ENCODE data around the gene ERRFI1.

Gene ERRFI1

DNA sequence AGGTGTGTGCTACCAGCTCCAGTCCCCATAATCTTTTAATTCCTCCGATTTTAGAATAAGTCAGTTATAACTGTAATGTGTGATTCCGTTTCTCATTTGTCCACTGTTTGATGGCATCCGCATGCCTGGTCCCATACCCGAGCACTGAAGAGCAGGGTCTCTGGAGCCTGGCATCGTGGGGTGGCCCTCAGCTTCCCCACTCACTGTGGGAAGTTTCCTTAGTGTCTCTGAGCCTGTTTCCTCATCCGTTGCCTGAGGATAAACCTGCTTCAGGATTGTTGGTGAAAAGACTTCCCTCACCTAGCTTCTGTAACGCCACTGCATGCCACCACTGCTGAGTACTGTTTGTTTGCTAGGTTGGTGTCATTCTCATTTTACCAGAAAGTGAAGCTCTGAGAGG lies 45.1 kb downstream of the ERRFI1 start:
- Histone ChIP-seq H3K27me3 (ENCODE audit: control insufficient read depth in 3 of 3, insufficient read depth in 3 of 3, low read depth in 1 of 3, low read length in 3 of 3) (no peaks in the 10 kb centered on the region), H4K8ac (ENCODE audit: low read depth, low read length) (no peak overlapping the region), H2BK12ac (ENCODE audit: low read length) (no peak overlapping the region), H3K9ac (ENCODE audit: low read depth, low read length, poor library complexity) (no peak overlapping the region), H2AK5ac (ENCODE audit: low read depth, low read length) (no peak overlapping the region), H2AFZ (ENCODE audit: low read length) (no peak overlapping the region), H3K4ac (ENCODE audit: low read length) (no peak overlapping the region), H3K27ac (replicated peaks; ENCODE audit: low read length) (no peak overlapping the region), H3K18ac (ENCODE audit: low read length) (no peak overlapping the region), H2BK120ac (ENCODE audit: low read depth, low read length) (no peak overlapping the region), H3K9me3 (replicated peaks in 1 of 2; ENCODE audit: control insufficient read depth in 2 of 2, insufficient read depth in 1 of 2, low read depth in 1 of 2, low read length in 2 of 2) (no peaks in the 10 kb centered on the region), H2BK15ac (ENCODE audit: low read length) (no peak overlapping the region), H2BK5ac (ENCODE audit: low read length) (no peak overlapping the region), H3K4me1 (ENCODE audit: control insufficient read depth in 2 of 2, insufficient read depth in 1 of 2, low read depth in 1 of 2, low read length in 2 of 2) (peaks cover 11% of the 10 kb centered on the region in 2 donors), H4K91ac (ENCODE audit: low read depth, low read length, poor library complexity) (no peak overlapping the region), H3K36me3 (replicated peaks in 1 of 2; ENCODE audit: control insufficient read depth in 2 of 2, insufficient read depth in 2 of 2, low read length in 2 of 2) (peaks cover 33 to 87% of the 10 kb centered on the region in 2 donors), H3K23ac (ENCODE audit: low read depth, low read length, poor library complexity) (no peak overlapping the region), H3K14ac (ENCODE audit: low read length) (no peak overlapping the region), H3K4me3 (ENCODE audit: low read length in 2 of 2) (no peak overlapping the region), H3K4me2 (ENCODE audit: insufficient read depth, low read length, poor library complexity, severe bottlenecking) (no peak overlapping the region), H3K79me1 (ENCODE audit: low read depth, low read length) (peaks cover 4% of the 10 kb centered on the region)
- no peak for DNase-seq (ENCODE audit: low spot score)
- no CpG with 5 or more reads among the region's 7 CpGs for WGBS, 2 donors (ENCODE audit: extremely low coverage in 2 of 2, insufficient read length in 2 of 2, insufficient replicate concordance in 1 of 2)

DNA sequence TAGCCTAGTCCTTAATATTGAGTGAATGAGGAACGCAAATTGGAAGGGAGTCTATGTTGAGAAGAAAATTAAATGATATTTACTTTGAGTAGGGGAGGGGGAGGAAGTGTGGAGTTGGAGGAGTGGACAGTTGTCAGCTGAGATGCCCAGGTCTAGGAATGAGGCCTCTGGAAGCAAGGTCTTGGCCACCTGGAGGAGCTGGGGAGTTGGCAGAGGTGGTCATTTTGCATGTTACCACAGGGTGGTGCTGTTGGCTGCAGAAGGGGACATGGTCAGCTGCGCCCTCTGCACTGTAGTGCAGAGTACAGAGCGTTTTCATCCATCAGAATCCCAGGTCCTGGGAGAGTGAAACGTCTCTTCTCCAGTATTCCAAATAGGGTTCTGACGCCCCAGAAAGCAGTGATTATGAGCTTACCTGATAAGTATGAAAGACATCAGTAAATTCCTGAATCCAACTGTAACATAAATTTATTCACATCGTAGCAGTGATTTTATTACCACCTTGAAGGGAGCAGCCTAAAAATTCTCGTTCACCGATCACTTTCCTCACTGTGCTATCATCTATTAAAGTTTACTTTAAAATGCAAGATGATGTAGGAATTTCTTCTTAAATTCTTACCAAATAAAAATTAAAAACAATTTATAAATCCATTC lies 50.8 kb downstream of the ERRFI1 start:
- Histone ChIP-seq H3K9me3 (replicated peaks in 1 of 2; ENCODE audit: control insufficient read depth in 2 of 2, insufficient read depth in 1 of 2, low read depth in 1 of 2, low read length in 2 of 2) (peaks cover 0 to 2% of the 10 kb centered on the region in 2 donors), H3K4ac (ENCODE audit: low read length) (no peak overlapping the region), H3K36me3 (replicated peaks in 1 of 2; ENCODE audit: control insufficient read depth in 2 of 2, insufficient read depth in 2 of 2, low read length in 2 of 2) (peaks cover 26 to 73% of the 10 kb centered on the region in 2 donors), H3K23ac (ENCODE audit: low read depth, low read length, poor library complexity) (no peak overlapping the region), H3K27ac (replicated peaks; ENCODE audit: low read length) (no peak overlapping the region), H2BK5ac (ENCODE audit: low read length) (no peak overlapping the region), H3K79me1 (ENCODE audit: low read depth, low read length) (no peaks in the 10 kb centered on the region), H4K8ac (ENCODE audit: low read depth, low read length) (no peak overlapping the region), H3K4me3 (ENCODE audit: low read length in 2 of 2) (no peak overlapping the region), H2BK12ac (ENCODE audit: low read length) (no peak overlapping the region), H3K9ac (ENCODE audit: low read depth, low read length, poor library complexity) (no peak overlapping the region), H3K18ac (ENCODE audit: low read length) (no peak overlapping the region), H2AFZ (ENCODE audit: low read length) (no peak overlapping the region), H4K91ac (ENCODE audit: low read depth, low read length, poor library complexity) (no peak overlapping the region), H3K4me2 (ENCODE audit: insufficient read depth, low read length, poor library complexity, severe bottlenecking) (no peak overlapping the region), H3K27me3 (ENCODE audit: control insufficient read depth in 3 of 3, insufficient read depth in 3 of 3, low read depth in 1 of 3, low read length in 3 of 3) (no peaks in the 10 kb centered on the region), H3K4me1 (ENCODE audit: control insufficient read depth in 2 of 2, insufficient read depth in 1 of 2, low read depth in 1 of 2, low read length in 2 of 2) (no peaks in the 10 kb centered on the region), H2BK15ac (ENCODE audit: low read length) (no peak overlapping the region), H2AK5ac (ENCODE audit: low read depth, low read length) (no peak overlapping the region), H2BK120ac (ENCODE audit: low read depth, low read length) (no peak overlapping the region), H3K14ac (ENCODE audit: low read length) (no peak overlapping the region)
- peak; percentile 74 for DNase-seq (ENCODE audit: low spot score)
- no CpG with 5 or more reads among the region's 8 CpGs for WGBS, 2 donors (ENCODE audit: extremely low coverage in 2 of 2, insufficient read length in 2 of 2, insufficient replicate concordance in 1 of 2)

DNA sequence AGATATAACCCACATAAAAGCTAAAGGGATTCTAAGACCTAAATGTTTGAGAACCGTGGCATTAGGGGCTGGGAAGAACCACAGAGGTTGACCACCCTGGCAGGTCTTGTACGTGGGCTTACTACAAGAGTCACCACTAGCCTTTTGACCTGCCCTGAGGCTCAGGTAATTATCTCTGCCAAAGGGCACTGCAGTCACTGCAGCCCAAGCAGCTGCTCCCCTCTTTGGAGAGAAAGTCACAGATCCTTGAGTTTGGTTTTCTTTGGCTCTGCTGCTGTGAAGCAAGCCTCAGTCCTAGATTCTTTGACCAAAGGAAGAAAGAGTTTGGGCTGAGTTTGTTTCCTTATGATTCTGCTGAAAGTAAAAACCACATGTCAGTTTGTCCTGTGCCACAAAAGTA lies 53.0 kb downstream of the ERRFI1 start:
- no peak overlapping the region for H2AK5ac ChIP-seq (ENCODE audit: low read depth, low read length)
- no peak overlapping the region for H2BK5ac ChIP-seq (ENCODE audit: low read length)
- H4K91ac ChIP-seq (ENCODE audit: low read depth, low read length, poor library complexity): no peak overlapping the region
- H3K23ac ChIP-seq (ENCODE audit: low read depth, low read length, poor library complexity): no peak overlapping the region
- no peak overlapping the region for H2AFZ ChIP-seq (ENCODE audit: low read length)
- no peaks in the 10 kb centered on the region for H3K79me1 ChIP-seq (ENCODE audit: low read depth, low read length)
- H2BK12ac ChIP-seq (ENCODE audit: low read length): no peak overlapping the region
- H3K27me3 ChIP-seq (ENCODE audit: control insufficient read depth in 3 of 3, insufficient read depth in 3 of 3, low read depth in 1 of 3, low read length in 3 of 3): no peaks in the 10 kb centered on the region
- peaks cover 27 to 73% of the 10 kb centered on the region in 2 donors for H3K36me3 ChIP-seq (replicated peaks in 1 of 2; ENCODE audit: control insufficient read depth in 2 of 2, insufficient read depth in 2 of 2, low read length in 2 of 2)
- no peak for DNase-seq (ENCODE audit: low spot score)
- no peak overlapping the region for H3K14ac ChIP-seq (ENCODE audit: low read length)
- H3K27ac ChIP-seq (replicated peaks; ENCODE audit: low read length): no peak overlapping the region
- peaks cover 0 to 2% of the 10 kb centered on the region in 2 donors for H3K9me3 ChIP-seq (replicated peaks in 1 of 2; ENCODE audit: control insufficient read depth in 2 of 2, insufficient read depth in 1 of 2, low read depth in 1 of 2, low read length in 2 of 2)
- no peak overlapping the region for H3K18ac ChIP-seq (ENCODE audit: low read length)
- H3K4me1 ChIP-seq (ENCODE audit: control insufficient read depth in 2 of 2, insufficient read depth in 1 of 2, low read depth in 1 of 2, low read length in 2 of 2): no peaks in the 10 kb centered on the region
- no peak overlapping the region for H3K4ac ChIP-seq (ENCODE audit: low read length)
- no peak overlapping the region for H3K4me2 ChIP-seq (ENCODE audit: insufficient read depth, low read length, poor library complexity, severe bottlenecking)
- no peak overlapping the region for H2BK120ac ChIP-seq (ENCODE audit: low read depth, low read length)
- WGBS, 2 donors (ENCODE audit: extremely low coverage in 2 of 2, insufficient read length in 2 of 2, insufficient replicate concordance in 1 of 2): no CpG with 5 or more reads among the region's 2 CpGs
- no peak overlapping the region for H2BK15ac ChIP-seq (ENCODE audit: low read length)
- H3K9ac ChIP-seq (ENCODE audit: low read depth, low read length, poor library complexity): no peak overlapping the region
- no peak overlapping the region for H4K8ac ChIP-seq (ENCODE audit: low read depth, low read length)
- no peak overlapping the region for H3K4me3 ChIP-seq (ENCODE audit: low read length in 2 of 2)

DNA sequence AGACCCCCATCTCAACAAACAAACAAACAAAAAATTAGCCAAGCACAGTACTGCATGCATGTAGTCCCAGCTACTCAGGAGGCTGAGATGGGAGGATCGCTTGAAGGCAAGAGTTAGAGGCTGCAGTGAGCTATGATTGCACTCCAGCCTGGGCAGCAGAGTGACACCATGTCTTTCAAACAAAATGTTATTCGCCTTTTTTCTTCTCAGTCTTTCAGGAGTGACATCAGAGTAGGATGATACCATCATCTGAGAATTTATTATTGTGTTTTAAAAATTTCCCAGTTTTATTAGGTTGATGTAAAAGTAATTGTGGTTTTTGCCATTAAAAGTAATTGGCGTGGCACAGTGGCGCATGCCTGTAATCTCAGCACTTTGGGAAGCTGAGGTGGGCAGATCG lies 53.8 kb downstream of the ERRFI1 start:
- DNase-seq (ENCODE audit: low spot score): no peak
- H2AFZ ChIP-seq (ENCODE audit: low read length): no peak overlapping the region
- H3K4me3 ChIP-seq (ENCODE audit: low read length in 2 of 2): no peak overlapping the region
- H3K79me1 ChIP-seq (ENCODE audit: low read depth, low read length): no peaks in the 10 kb centered on the region
- H2BK15ac ChIP-seq (ENCODE audit: low read length): no peak overlapping the region
- H2AK5ac ChIP-seq (ENCODE audit: low read depth, low read length): no peak overlapping the region
- no CpG with 5 or more reads among the region's 5 CpGs for WGBS, 2 donors (ENCODE audit: extremely low coverage in 2 of 2, insufficient read length in 2 of 2, insufficient replicate concordance in 1 of 2)
- H2BK12ac ChIP-seq (ENCODE audit: low read length): no peak overlapping the region
- no peak overlapping the region for H3K4ac ChIP-seq (ENCODE audit: low read length)
- no peaks in the 10 kb centered on the region for H3K27me3 ChIP-seq (ENCODE audit: control insufficient read depth in 3 of 3, insufficient read depth in 3 of 3, low read depth in 1 of 3, low read length in 3 of 3)
- no peak overlapping the region for H4K91ac ChIP-seq (ENCODE audit: low read depth, low read length, poor library complexity)
- peaks cover 26 to 74% of the 10 kb centered on the region in 2 donors for H3K36me3 ChIP-seq (replicated peaks in 1 of 2; ENCODE audit: control insufficient read depth in 2 of 2, insufficient read depth in 2 of 2, low read length in 2 of 2)
- H4K8ac ChIP-seq (ENCODE audit: low read depth, low read length): no peak overlapping the region
- H3K14ac ChIP-seq (ENCODE audit: low read length): no peak overlapping the region
- peaks cover 0 to 2% of the 10 kb centered on the region in 2 donors for H3K9me3 ChIP-seq (replicated peaks in 1 of 2; ENCODE audit: control insufficient read depth in 2 of 2, insufficient read depth in 1 of 2, low read depth in 1 of 2, low read length in 2 of 2)
- no peak overlapping the region for H2BK120ac ChIP-seq (ENCODE audit: low read depth, low read length)
- H3K4me2 ChIP-seq (ENCODE audit: insufficient read depth, low read length, poor library complexity, severe bottlenecking): no peak overlapping the region
- H3K18ac ChIP-seq (ENCODE audit: low read length): no peak overlapping the region
- H3K27ac ChIP-seq (replicated peaks; ENCODE audit: low read length): no peak overlapping the region
- H3K23ac ChIP-seq (ENCODE audit: low read depth, low read length, poor library complexity): no peak overlapping the region
- no peaks in the 10 kb centered on the region for H3K4me1 ChIP-seq (ENCODE audit: control insufficient read depth in 2 of 2, insufficient read depth in 1 of 2, low read depth in 1 of 2, low read length in 2 of 2)
- H3K9ac ChIP-seq (ENCODE audit: low read depth, low read length, poor library complexity): no peak overlapping the region
- no peak overlapping the region for H2BK5ac ChIP-seq (ENCODE audit: low read length)
